Heart left ventricle (tissue), 16 donors: ENCODE results near the gene LIG3. TPM values are rescaled to one million over a fixed set of nuclear protein-coding genes. Genes with fewer than 3 reads are reported as not detected.

ENCODE experiments used
- ATAC-seq, 4 donors: fragments of 200-7000 bp; cut with Tn5 transposase; one replicate each; pipeline ENCODE4 v1.9.1; 2020 to 2022; ENCODE audit warnings: moderate library complexity in 4 of 4, mild to moderate bottlenecking in 3 of 4, moderate number of reproducible peaks in 1 of 4
- DNase-seq, 5 donors: peaks; one replicate each; pipeline ENCODE4 v3.0.0-alpha.2; 2020
- H3K27ac ChIP-seq, 12 donors: fragments of 200-600 bp; sonication (generic) in 4 of 12; one replicate each; pipeline versions ENCODE4 v1.5.0 to v1.8.0; 2016 to 2022; ENCODE audit warnings: mild to moderate bottlenecking in 2 of 12
- H3K27me3 ChIP-seq, 9 donors: fragments of 200-600 bp; sonication (generic) in 2 of 9; one replicate each; pipeline versions ENCODE4 v1.5.1 to v1.8.0; 2016 to 2022; ENCODE audit warnings: mild to moderate bottlenecking in 3 of 9
- H3K36me3 ChIP-seq, 9 donors: fragments of 200-600 bp; sonication (generic) in 2 of 9; one replicate each; pipeline versions ENCODE4 v1.5.0 to v1.8.0; 2018 to 2022; ENCODE audit warnings: mild to moderate bottlenecking in 2 of 9
- H3K4me1 ChIP-seq, 12 donors: fragments of 200-600 bp; sonication (generic) in 4 of 12; one replicate each; pipeline versions ENCODE4 v1.5.0 to v1.8.0; 2016 to 2022; ENCODE audit warnings: mild to moderate bottlenecking in 3 of 12
- H3K4me3 ChIP-seq, 12 donors: fragments of 200-600 bp; sonication (generic) in 4 of 12; one replicate each; pipeline versions ENCODE4 v1.5.0 to v1.8.0; 2017 to 2022; ENCODE audit warnings: mild to moderate bottlenecking in 9 of 12, moderate library complexity in 4 of 12
- H3K9me3 ChIP-seq, 12 donors: fragments of 200-600 bp; sonication (generic) in 4 of 12; one replicate each; pipeline versions ENCODE4 v1.5.0 to v1.8.0; 2016 to 2022; ENCODE audit warnings: mild to moderate bottlenecking in 1 of 12
- POLR2A ChIP-seq, 2 donors: fragments of 450-650 bp; IDR thresholded peaks; one replicate each; pipeline ENCODE4 v1.6.1; 2017; ENCODE audit warnings: antibody characterized with exemption in 2 of 2, mild to moderate bottlenecking in 2 of 2, moderate library complexity in 2 of 2
- WGBS, 4 donors: extraction: QIAGEN DNeasy Blood & Tissue Kit in 2 of 4; methylation state at CpG; one replicate each; pipeline versions ENCODE4 v1.1.5 to v1.1.7; 2013 to 2018; 5-methylcytosine and 5-hydroxymethylcytosine counted together
- intact Hi-C, 10 donors: fragments of 100-400 bp; cut with DNase I; formaldehyde crosslinking; loops; one replicate each; pipeline versions ENCODE4 v1.11.1 to v1.14.2; 2022
- polyA plus RNA-seq, 2 donors: library from polyadenylated mRNA; stranded (reverse); fragments of 200-250 nt; gene quantifications; one replicate each; pipeline ENCODE4 v1.2.3, GENCODE V29; 2013
- total RNA-seq, 9 donors: library from RNA; depleted of rRNA in 2 of 9; stranded (reverse); fragments of >200 nt in 2 of 9; fragmentation: NEBNext Ultra II Directional in 3 of 9; extraction: Animal tissue kit (Norgen Biotek cat#: 25700) in 3 of 9; gene quantifications; one replicate each; pipeline versions ENCODE4 v1.1.0 to v1.2.4, GENCODE V29; 2016 to 2023
- TF ChIP-seq, protein P1 (sequence below), 12 donors: fragments of 200-600 bp; sonication (generic) in 4 of 12; IDR thresholded peaks; one replicate each; pipeline versions ENCODE4 v1.5.0 to v1.8.0; 2018 to 2022; ENCODE audit warnings: antibody characterized with exemption in 12 of 12, mild to moderate bottlenecking in 5 of 12
- donor health status: ischemic (EF 13 %, LVEDD 7.1; RV severe dilation, severe dysfunction).
- donor health status: healthy with polysubstance abuse.
- donor health status: DM: no; HTN: yes; CAD: no.
- donor health status: DM: no; HTN: no; CAD: no.
- donor health status: ischemic (EF 25% LVEDD 6.9; RV normal size, moderate dysfunction).
- donor health status: ischemic (EF 25% LVEDD 5.7; RV mildly dilated, moderate dysfunction).
- donor health status: healthy.
- donor health status: DM: yes; HTN: yes; CAD: no.
- donor health status: ischemic (EF 35%, LVEDD 5.7; RV mildly dilated, moderate dysfunction).
- donor health status: nonischemic (EF 11% LVEDD 7.7; RV severe dilation, severe dysfunction).
- donor health status: DM: yes; HTN: yes; CAD: no.
- donor health status: PGD.
- donor health status: ischemic (EF 29% LVEDD 5.4; RV normal size, mild dysfunction).
- donor health status: nonischemic (EF 23%, LVEDD 6.1; RV moderate dilation, normal function).

Gene LIG3
- total and polyA plus RNA-seq, 11 donors, result 4.0 to 27.0 (median 20.2) TPM

GRCh38 chr17:35019386-35020179 is 39.3 kb downstream of the LIG3 start:
- WGBS, 4 donors, result 94 to 99% (median 97%) methylated on average over 6 of the region's 6 CpGs
- TF ChIP-seq POLR2A (IDR thresholded peaks at IDR 0.05), result no peak
- TF ChIP-seq, protein P1, sequence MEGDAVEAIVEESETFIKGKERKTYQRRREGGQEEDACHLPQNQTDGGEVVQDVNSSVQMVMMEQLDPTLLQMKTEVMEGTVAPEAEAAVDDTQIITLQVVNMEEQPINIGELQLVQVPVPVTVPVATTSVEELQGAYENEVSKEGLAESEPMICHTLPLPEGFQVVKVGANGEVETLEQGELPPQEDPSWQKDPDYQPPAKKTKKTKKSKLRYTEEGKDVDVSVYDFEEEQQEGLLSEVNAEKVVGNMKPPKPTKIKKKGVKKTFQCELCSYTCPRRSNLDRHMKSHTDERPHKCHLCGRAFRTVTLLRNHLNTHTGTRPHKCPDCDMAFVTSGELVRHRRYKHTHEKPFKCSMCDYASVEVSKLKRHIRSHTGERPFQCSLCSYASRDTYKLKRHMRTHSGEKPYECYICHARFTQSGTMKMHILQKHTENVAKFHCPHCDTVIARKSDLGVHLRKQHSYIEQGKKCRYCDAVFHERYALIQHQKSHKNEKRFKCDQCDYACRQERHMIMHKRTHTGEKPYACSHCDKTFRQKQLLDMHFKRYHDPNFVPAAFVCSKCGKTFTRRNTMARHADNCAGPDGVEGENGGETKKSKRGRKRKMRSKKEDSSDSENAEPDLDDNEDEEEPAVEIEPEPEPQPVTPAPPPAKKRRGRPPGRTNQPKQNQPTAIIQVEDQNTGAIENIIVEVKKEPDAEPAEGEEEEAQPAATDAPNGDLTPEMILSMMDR (IDR thresholded peaks at IDR 0.05), result no peak
- ATAC-seq (no peak), DNase-seq (no peak)
- Histone ChIP-seq H3K9me3 (no peaks in the 10 kb centered on the region), H3K36me3 (peaks cover 0 to 61% (median 38%) of the 10 kb centered on the region in 9 donors), H3K4me1 (peaks cover 0 to 32% (median 14%) of the 10 kb centered on the region in 12 donors), H3K4me3 (no peak overlapping the region), H3K27me3 (no peaks in the 10 kb centered on the region), H3K27ac (peak overlapping the region in 2 of 12 donors; percentile 6 to 22)
- intact Hi-C loops, result loop anchor here in 2 of 10 donors (5.0 kb wide), 1 partner anchor 43 kb away; the partner anchor contains the start of gene RFFL (in 2 of the 2)

GRCh38 chr17:35021520-35022380 is 41.4 kb downstream of the LIG3 start:
- ATAC-seq, result no peak
- TF ChIP-seq, protein P1 (IDR thresholded peaks at IDR 0.05), result no peak
- TF ChIP-seq POLR2A (IDR thresholded peaks at IDR 0.05), result no peak
- WGBS, 4 donors, result 83 to 88% (median 85%) methylated on average over 11 of the region's 11 CpGs
- peak overlapping the region; percentile 54 to 88 (median 77) for H3K27ac ChIP-seq
- no peaks in the 10 kb centered on the region for H3K27me3 ChIP-seq
- DNase-seq, result no peak
- no peaks in the 10 kb centered on the region for H3K9me3 ChIP-seq
- no peak overlapping the region for H3K4me3 ChIP-seq
- H3K4me1 ChIP-seq, result peaks cover 0 to 32% (median 14%) of the 10 kb centered on the region in 12 donors
- intact Hi-C loops, result loop anchor here in 3 of 10 donors (2.0 to 5.0 kb wide), 3 partner anchors 41 to 67 kb away; partner anchors contain the start of genes RFFL (in 2 of the 3) and LIG3 (in 1 of the 3)
- H3K36me3 ChIP-seq, result peaks cover 0 to 57% (median 33%) of the 10 kb centered on the region in 9 donors

GRCh38 chr17:35022536-35023063 is 42.3 kb downstream of the LIG3 start:
- DNase-seq, result peak; percentile 62 to 91 (median 75)
- H3K4me3 ChIP-seq, result no peak overlapping the region
- peak; percentile 94 to 97 (median 96) for ATAC-seq
- H3K27me3 ChIP-seq, result no peaks in the 10 kb centered on the region
- peaks cover 0 to 48% (median 26%) of the 10 kb centered on the region in 9 donors for H3K36me3 ChIP-seq
- peak overlapping the region; percentile 54 to 88 (median 77) for H3K27ac ChIP-seq
- TF ChIP-seq, protein P1 (IDR thresholded peaks at IDR 0.05), result peak in 2 of 12 donors; percentile 9 to 22
- no peak for TF ChIP-seq POLR2A (IDR thresholded peaks at IDR 0.05)
- intact Hi-C loops, result loop anchor here in 3 of 10 donors (2.0 to 5.0 kb wide), 3 partner anchors 40 to 66 kb away; partner anchors contain the start of genes RFFL (in 2 of the 3) and LIG3 (in 1 of the 3)
- H3K9me3 ChIP-seq, result no peaks in the 10 kb centered on the region
- H3K4me1 ChIP-seq, result peaks cover 0 to 32% (median 14%) of the 10 kb centered on the region in 12 donors
- WGBS, 4 donors, result 15 to 25% (median 20%) methylated on average over 7 to 8 of the region's 8 CpGs
